ENCODE data around the gene SORL1. TPM values are rescaled to one million over a fixed set of nuclear protein-coding genes. Genes with fewer than 3 reads are reported as not detected.

The SORL1 gene
- total and polyA plus RNA-seq, 9 of the 15 experiments (the other 6 are each of a cell fraction or from before 2014, with no cell fraction given): 0.01 to 0.66 TPM; not detected in 7

- TF ChIP-seq, protein P1, sequence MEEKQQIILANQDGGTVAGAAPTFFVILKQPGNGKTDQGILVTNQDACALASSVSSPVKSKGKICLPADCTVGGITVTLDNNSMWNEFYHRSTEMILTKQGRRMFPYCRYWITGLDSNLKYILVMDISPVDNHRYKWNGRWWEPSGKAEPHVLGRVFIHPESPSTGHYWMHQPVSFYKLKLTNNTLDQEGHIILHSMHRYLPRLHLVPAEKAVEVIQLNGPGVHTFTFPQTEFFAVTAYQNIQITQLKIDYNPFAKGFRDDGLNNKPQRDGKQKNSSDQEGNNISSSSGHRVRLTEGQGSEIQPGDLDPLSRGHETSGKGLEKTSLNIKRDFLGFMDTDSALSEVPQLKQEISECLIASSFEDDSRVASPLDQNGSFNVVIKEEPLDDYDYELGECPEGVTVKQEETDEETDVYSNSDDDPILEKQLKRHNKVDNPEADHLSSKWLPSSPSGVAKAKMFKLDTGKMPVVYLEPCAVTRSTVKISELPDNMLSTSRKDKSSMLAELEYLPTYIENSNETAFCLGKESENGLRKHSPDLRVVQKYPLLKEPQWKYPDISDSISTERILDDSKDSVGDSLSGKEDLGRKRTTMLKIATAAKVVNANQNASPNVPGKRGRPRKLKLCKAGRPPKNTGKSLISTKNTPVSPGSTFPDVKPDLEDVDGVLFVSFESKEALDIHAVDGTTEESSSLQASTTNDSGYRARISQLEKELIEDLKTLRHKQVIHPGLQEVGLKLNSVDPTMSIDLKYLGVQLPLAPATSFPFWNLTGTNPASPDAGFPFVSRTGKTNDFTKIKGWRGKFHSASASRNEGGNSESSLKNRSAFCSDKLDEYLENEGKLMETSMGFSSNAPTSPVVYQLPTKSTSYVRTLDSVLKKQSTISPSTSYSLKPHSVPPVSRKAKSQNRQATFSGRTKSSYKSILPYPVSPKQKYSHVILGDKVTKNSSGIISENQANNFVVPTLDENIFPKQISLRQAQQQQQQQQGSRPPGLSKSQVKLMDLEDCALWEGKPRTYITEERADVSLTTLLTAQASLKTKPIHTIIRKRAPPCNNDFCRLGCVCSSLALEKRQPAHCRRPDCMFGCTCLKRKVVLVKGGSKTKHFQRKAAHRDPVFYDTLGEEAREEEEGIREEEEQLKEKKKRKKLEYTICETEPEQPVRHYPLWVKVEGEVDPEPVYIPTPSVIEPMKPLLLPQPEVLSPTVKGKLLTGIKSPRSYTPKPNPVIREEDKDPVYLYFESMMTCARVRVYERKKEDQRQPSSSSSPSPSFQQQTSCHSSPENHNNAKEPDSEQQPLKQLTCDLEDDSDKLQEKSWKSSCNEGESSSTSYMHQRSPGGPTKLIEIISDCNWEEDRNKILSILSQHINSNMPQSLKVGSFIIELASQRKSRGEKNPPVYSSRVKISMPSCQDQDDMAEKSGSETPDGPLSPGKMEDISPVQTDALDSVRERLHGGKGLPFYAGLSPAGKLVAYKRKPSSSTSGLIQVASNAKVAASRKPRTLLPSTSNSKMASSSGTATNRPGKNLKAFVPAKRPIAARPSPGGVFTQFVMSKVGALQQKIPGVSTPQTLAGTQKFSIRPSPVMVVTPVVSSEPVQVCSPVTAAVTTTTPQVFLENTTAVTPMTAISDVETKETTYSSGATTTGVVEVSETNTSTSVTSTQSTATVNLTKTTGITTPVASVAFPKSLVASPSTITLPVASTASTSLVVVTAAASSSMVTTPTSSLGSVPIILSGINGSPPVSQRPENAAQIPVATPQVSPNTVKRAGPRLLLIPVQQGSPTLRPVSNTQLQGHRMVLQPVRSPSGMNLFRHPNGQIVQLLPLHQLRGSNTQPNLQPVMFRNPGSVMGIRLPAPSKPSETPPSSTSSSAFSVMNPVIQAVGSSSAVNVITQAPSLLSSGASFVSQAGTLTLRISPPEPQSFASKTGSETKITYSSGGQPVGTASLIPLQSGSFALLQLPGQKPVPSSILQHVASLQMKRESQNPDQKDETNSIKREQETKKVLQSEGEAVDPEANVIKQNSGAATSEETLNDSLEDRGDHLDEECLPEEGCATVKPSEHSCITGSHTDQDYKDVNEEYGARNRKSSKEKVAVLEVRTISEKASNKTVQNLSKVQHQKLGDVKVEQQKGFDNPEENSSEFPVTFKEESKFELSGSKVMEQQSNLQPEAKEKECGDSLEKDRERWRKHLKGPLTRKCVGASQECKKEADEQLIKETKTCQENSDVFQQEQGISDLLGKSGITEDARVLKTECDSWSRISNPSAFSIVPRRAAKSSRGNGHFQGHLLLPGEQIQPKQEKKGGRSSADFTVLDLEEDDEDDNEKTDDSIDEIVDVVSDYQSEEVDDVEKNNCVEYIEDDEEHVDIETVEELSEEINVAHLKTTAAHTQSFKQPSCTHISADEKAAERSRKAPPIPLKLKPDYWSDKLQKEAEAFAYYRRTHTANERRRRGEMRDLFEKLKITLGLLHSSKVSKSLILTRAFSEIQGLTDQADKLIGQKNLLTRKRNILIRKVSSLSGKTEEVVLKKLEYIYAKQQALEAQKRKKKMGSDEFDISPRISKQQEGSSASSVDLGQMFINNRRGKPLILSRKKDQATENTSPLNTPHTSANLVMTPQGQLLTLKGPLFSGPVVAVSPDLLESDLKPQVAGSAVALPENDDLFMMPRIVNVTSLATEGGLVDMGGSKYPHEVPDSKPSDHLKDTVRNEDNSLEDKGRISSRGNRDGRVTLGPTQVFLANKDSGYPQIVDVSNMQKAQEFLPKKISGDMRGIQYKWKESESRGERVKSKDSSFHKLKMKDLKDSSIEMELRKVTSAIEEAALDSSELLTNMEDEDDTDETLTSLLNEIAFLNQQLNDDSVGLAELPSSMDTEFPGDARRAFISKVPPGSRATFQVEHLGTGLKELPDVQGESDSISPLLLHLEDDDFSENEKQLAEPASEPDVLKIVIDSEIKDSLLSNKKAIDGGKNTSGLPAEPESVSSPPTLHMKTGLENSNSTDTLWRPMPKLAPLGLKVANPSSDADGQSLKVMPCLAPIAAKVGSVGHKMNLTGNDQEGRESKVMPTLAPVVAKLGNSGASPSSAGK (IDR thresholded peaks at IDR 0.05): no peak
Observed at GRCh38 chr11:121446752-121447156, 5.4 kb upstream of the SORL1 start (continued).
